Stromal cell of bone marrow (primary cell): ENCODE results near the gene BMI1.

ENCODE experiments used
- DNase-seq: peaks from one replicate; pipeline ENCODE4 v3.0.0-alpha.2; 2012; ENCODE audit warnings: low read depth

BMI1 gene

GRCh38 chr10:22368402-22368801, 47.5 kb downstream of the BMI1 start:
- DNase-seq, result no peak

GRCh38 chr10:22368981-22369380, 48.1 kb downstream of the BMI1 start:
- DNase-seq, result no peak

GRCh38 chr10:22369434-22370072, 48.7 kb downstream of the BMI1 start:
- no peak for DNase-seq

GRCh38 chr10:22370320-22370719, 49.4 kb downstream of the BMI1 start:
- no peak for DNase-seq

- no peak for DNase-seq
Measured at GRCh38 chr10:22372298-22372697, 51.4 kb downstream of the BMI1 start.

GRCh38 chr10:22372917-22373316, 52.0 kb downstream of the BMI1 start:
- no peak for DNase-seq

- no peak for DNase-seq
Measured at GRCh38 chr10:22374489-22375126, 53.7 kb downstream of the BMI1 start.

GRCh38 chr10:22379059-22379458, 58.2 kb downstream of the BMI1 start:
- no peak for DNase-seq
